ENCODE results near the gene UGT1A8.

Gene UGT1A8

GRCh38 chr2:233791883-233792329 lies 174.5 kb downstream of the UGT1A8 start:
- no peak for TF ChIP-seq CTCF (IDR thresholded peaks at IDR 0.05; ENCODE audit: low read depth, low read length)
- DNase-seq (ENCODE audit: extremely low read depth, low read depth): no peak

- TF ChIP-seq CTCF (IDR thresholded peaks at IDR 0.05; ENCODE audit: low read depth, low read length): no peak
- no peak for DNase-seq (ENCODE audit: extremely low read depth, low read depth)
These were observed 175.3 kb downstream of the UGT1A8 start for GRCh38 chr2:233792720-233793119.

- TF ChIP-seq CTCF (IDR thresholded peaks at IDR 0.05; ENCODE audit: low read depth, low read length): no peak
- DNase-seq (ENCODE audit: extremely low read depth, low read depth): no peak
These were observed 176.2 kb downstream of the UGT1A8 start for GRCh38 chr2:233793465-233794127.

- TF ChIP-seq CTCF (IDR thresholded peaks at IDR 0.05; ENCODE audit: low read depth, low read length): no peak
These were observed 176.8 kb downstream of the UGT1A8 start for GRCh38 chr2:233794128-233794658.

GRCh38 chr2:233795735-233796171 lies 178.3 kb downstream of the UGT1A8 start:
- no peak for TF ChIP-seq CTCF (IDR thresholded peaks at IDR 0.05; ENCODE audit: low read depth, low read length)
- no peak for DNase-seq (ENCODE audit: extremely low read depth, low read depth)

More at GRCh38 chr2:233794128-233794658, 176.8 kb downstream of the UGT1A8 start:
- DNase-seq (ENCODE audit: extremely low read depth, low read depth): no peak

GRCh38 chr2:233796254-233796653 lies 178.8 kb downstream of the UGT1A8 start:
- TF ChIP-seq CTCF (IDR thresholded peaks at IDR 0.05; ENCODE audit: low read depth, low read length): no peak
- no peak for DNase-seq (ENCODE audit: extremely low read depth, low read depth)

GRCh38 chr2:233798335-233799086 lies 181.1 kb downstream of the UGT1A8 start:
- no peak for TF ChIP-seq CTCF (IDR thresholded peaks at IDR 0.05; ENCODE audit: low read depth, low read length)
- DNase-seq (ENCODE audit: extremely low read depth, low read depth): no peak

All from AG09319 (cell line).